Measurements from ENCODE around the gene NFATC1.

Gene NFATC1

DNA sequence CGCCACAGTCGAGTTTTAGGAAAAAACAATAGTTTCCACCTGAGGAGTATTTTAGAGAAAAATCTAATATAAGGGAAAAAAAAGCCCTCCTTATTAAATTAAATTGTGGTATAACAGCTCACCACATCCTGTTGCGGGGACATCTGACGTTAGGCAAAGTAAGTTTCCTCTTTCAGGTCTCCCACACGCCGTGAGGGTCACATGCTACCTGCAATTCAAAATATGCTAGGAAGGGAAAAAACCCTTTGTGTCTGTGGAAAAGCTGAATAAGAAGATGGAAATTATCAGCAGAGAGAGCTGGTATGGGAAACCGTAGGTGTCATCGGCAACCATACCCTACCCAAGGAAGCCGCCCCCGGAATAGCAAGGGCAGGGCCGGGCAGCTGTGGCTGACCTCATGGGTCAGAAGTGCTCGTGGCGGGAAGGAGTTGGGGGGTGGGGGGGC is 128.0 kb downstream of the NFATC1 start:
- DNase-seq (ENCODE audit: low spot score): peak; percentile 79
- in situ Hi-C loops (cut with MboI; ENCODE audit: low pct_unique_long_range_greater_than_20kb, low sequenced_read_pairs, unreplicated experiment): no loop called here
- TF ChIP-seq, protein P1, sequence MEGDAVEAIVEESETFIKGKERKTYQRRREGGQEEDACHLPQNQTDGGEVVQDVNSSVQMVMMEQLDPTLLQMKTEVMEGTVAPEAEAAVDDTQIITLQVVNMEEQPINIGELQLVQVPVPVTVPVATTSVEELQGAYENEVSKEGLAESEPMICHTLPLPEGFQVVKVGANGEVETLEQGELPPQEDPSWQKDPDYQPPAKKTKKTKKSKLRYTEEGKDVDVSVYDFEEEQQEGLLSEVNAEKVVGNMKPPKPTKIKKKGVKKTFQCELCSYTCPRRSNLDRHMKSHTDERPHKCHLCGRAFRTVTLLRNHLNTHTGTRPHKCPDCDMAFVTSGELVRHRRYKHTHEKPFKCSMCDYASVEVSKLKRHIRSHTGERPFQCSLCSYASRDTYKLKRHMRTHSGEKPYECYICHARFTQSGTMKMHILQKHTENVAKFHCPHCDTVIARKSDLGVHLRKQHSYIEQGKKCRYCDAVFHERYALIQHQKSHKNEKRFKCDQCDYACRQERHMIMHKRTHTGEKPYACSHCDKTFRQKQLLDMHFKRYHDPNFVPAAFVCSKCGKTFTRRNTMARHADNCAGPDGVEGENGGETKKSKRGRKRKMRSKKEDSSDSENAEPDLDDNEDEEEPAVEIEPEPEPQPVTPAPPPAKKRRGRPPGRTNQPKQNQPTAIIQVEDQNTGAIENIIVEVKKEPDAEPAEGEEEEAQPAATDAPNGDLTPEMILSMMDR (IDR thresholded peaks at IDR 0.05; ENCODE audit: extremely low read depth, insufficient read depth, missing control alignments): no peak

DNA sequence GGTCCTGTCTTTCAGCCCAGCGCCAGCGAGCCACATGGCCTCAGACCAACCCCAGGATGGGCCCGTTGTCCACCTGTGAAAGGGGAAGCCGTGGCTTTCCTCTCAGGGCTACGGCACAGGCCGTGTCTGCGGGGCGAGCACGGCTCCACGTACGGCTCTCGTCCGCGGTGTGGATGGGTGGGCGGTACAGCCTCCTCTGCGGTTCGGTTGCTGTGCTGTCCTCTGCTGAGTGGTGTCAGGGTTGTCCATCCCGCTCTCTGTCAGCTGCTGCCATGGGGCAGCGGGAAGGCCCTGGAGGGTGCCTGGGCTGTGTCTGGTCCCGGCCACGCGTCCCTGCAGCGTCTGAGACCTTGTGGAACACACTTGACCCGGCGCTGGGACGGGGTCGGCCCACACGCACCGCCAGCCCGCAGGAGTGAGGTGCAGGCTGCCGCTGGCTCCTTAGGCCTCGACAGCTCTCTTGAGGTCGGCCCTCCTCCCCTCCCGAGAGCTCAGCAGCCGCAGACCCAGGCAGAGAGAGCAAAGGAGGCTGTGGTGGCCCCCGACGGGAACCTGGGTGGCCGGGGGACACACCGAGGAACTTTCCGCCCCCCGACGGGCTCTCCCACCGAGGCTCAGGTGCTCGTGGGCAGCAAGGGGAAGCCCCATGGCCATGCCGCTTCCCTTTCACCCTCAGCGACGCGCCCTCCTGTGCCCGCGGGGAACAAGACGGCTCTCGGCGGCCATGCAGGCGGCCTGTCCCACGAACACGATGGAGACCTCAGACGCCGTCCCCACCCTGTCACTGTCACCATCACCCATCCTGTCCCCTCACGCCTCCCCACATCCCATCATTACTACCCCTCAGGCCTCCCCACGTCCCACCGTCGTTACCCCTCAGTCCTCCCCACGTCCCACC is 128.7 kb downstream of the NFATC1 start:
- TF ChIP-seq, protein P1 (IDR thresholded peaks at IDR 0.05; ENCODE audit: extremely low read depth, insufficient read depth, missing control alignments): no peak
- peak; percentile 73 for DNase-seq (ENCODE audit: low spot score)
- in situ Hi-C loops (cut with MboI; ENCODE audit: low pct_unique_long_range_greater_than_20kb, low sequenced_read_pairs, unreplicated experiment): no loop called here

DNA sequence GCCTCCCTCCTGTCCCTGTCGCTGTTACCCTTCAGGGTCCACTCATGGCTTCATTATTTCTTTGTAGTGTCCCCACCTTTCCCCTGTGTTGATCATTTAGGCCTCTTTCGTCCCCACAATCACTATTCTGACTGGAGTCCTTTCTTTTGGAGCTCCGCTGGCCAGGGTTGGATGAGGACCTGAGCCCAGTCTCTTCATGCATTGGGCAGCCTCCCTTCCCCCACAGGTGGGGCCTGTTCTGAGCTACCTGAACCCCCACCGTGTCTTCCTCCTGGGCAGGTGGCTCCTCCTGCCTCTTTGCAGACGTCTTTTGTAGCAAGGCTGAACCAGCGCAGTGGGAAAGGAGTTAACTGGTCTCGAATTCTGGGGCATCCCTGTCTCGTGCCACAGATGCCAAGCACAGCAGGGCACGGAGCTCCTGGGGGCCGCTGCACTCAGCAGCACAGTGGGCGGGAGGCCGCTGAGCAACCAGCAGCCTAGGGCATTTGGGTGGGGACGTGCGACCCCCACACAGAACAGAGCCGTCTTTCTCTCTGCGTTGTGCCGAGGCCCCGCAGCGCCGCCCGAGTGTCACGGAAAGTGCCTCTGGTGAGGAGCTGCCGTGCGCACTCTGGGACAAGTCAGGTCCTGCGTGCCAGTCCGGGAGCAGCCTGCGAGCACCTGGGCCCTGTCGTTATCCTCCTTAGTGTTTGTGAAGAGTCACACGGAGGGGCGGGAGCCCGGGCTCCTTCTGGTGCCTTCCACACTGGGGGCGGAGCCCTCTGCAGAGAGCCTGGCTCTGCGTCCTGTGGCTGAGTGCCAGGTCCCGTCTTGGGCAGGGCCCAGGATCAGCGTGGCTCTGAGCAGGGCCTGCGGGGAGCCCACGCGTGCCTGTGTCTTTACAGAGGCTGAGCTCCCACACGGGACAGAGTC is 130.1 kb downstream of the NFATC1 start:
- in situ Hi-C loops (cut with MboI; ENCODE audit: low pct_unique_long_range_greater_than_20kb, low sequenced_read_pairs, unreplicated experiment): no loop called here
- TF ChIP-seq, protein P1 (IDR thresholded peaks at IDR 0.05; ENCODE audit: extremely low read depth, insufficient read depth, missing control alignments): no peak
- DNase-seq (ENCODE audit: low spot score): no peak

DNA sequence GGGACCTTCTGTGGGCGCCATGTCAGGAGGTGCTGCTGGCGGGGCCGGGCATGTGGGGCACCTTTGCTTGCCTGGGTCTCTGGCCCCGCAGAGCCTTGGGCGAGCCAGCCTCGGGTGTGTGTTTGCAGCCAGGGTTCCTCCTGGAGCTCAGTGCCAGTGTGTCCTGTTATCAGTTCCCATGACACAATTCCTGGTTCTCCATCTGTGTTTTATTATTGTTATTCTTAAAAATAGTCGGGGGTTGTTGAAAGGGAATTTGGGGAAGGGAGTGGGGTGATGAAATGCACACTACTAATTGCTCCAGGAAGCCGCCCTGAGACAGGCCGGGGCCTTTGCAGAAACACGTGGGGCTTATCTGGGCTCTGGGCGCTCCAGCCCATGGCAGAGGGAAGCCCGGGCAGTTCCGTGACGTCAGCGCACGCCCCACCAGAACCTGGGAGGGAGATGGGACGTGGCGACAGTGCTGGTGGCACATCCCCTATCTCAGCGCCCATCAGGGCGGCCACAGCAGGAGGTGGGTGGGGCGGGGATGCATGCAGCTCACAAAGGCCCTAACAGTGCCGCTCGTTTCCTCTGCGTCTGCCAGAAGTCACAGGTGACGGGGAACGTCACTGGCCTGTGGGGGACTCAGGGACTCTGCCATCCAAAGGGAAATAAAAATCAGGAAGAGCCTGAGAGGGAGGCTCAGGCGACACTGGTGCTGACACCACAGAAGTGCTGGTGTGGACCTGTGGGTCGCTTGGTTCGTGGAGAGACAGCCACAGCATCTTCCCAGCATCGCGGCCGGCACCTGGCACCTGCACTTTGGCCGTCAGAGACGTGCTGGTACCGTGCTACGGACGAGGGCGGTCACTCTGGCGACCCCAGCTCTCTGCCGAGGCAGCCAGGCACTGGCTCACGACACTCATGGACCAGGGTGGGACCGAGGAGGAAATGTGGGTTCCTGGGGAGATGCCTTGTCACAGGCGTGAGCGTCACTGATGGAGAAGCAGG is 131.0 kb downstream of the NFATC1 start:
- no peak for DNase-seq (ENCODE audit: low spot score)
- TF ChIP-seq, protein P1 (IDR thresholded peaks at IDR 0.05; ENCODE audit: extremely low read depth, insufficient read depth, missing control alignments): no peak
- in situ Hi-C loops (cut with MboI; ENCODE audit: low pct_unique_long_range_greater_than_20kb, low sequenced_read_pairs, unreplicated experiment): no loop called here

DNA sequence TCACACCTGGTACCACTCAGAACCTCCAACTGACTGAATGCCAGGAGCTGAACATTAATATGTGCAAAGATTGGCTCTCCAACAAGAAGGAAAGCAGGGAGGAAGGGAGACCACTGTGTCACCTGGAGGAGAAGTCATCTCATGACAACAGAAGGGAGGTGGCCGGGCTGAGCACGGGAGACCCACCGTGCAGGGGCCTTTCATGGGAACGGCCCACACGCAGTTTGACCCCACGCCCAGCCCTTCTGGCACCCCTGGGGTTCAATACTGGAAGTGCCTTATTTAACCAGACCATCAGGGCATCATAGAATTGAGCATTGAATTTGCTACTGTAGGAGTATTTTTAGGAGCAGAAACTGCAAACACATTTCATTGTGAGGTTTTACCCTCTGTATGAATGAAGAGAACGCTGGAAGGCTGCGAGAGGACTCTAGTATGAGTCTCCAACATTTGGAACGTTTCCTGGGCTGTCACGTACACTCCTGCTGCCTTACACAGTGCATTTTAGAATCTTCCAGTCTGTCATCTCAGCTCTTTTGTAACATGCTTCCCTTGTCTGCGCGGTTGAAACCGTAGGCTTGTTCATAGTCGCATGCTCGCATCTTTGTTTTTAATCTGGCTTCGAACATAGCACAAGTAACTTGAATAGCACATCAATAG is 132.1 kb downstream of the NFATC1 start:
- TF ChIP-seq, protein P1 (IDR thresholded peaks at IDR 0.05; ENCODE audit: extremely low read depth, insufficient read depth, missing control alignments): no peak
- in situ Hi-C loops (cut with MboI; ENCODE audit: low pct_unique_long_range_greater_than_20kb, low sequenced_read_pairs, unreplicated experiment): no loop called here
- no peak for DNase-seq (ENCODE audit: low spot score)
